HepG2 (cell line): Measurements from ENCODE around the gene AGRP. TPM values are rescaled to one million over a fixed set of nuclear protein-coding genes. Genes with fewer than 3 reads are reported as not detected.

Experiments
- ATRX ChIP-seq: sonication (generic); formaldehyde crosslinking; IDR thresholded peaks from 2 replicates; pipeline ENCODE4 v1.4.0; 2020; ENCODE audit warnings: missing genetic modification reagents, borderline replicate concordance
- CEBPB ChIP-seq: IDR thresholded peaks from 2 replicates; pipeline ENCODE4 v1.6.1; 2011; ENCODE audit warnings: low read depth, low read length, improper control_type of control experiment, borderline replicate concordance
- EP300 ChIP-seq, 3 experiments: sonication (generic) in 1 of 3; formaldehyde crosslinking in 1 of 3; IDR thresholded peaks; 2 replicates each; pipeline versions ENCODE4 v1.5.1 to v1.6.1; 2011 to 2020; ENCODE audit warnings: low read depth in 2 of 3, low read length in 2 of 3, borderline replicate concordance in 1 of 3, improper control_type of control experiment in 1 of 3, mild to moderate bottlenecking in 1 of 3, missing genetic modification reagents in 1 of 3, moderate library complexity in 1 of 3
- FOXM1 ChIP-seq: sonication (generic); formaldehyde crosslinking; IDR thresholded peaks from 2 replicates; pipeline ENCODE4 v1.5.0; 2020; ENCODE audit warnings: missing genetic modification reagents
- HDAC6 ChIP-seq: fragments of 200-600 bp; sonication (generic); IDR thresholded peaks from 2 replicates; pipeline ENCODE4 v1.7.0; 2017; ENCODE audit warnings: mild to moderate bottlenecking, antibody characterized with exemption, low read length, low read depth
- KLF12 ChIP-seq: sonication (generic); formaldehyde crosslinking; IDR thresholded peaks from 2 replicates; pipeline ENCODE4 v1.4.0; 2020; ENCODE audit warnings: missing genetic modification reagents, borderline replicate concordance
- MED1 ChIP-seq: sonication (generic); formaldehyde crosslinking; IDR thresholded peaks from 2 replicates; pipeline ENCODE4 v1.4.0; 2020; ENCODE audit warnings: missing genetic modification reagents
- MED8 ChIP-seq: sonication (generic); formaldehyde crosslinking; IDR thresholded peaks from 2 replicates; pipeline ENCODE4 v1.8.1; 2023; ENCODE audit warnings: mild to moderate bottlenecking, missing genetic modification reagents; ENCODE audit not compliant: insufficient replicate concordance
- NCOA1 ChIP-seq: sonication (generic); formaldehyde crosslinking; IDR thresholded peaks from 2 replicates; pipeline ENCODE4 v1.9.0; 2021; ENCODE audit warnings: missing genetic modification reagents
- PLRG1 ChIP-seq: fragments of 450-650 bp; conservative IDR thresholded peaks from 2 replicates; pipeline ENCODE4 v1.6.1; 2016
- POLR2A ChIP-seq, 2 experiments: IDR thresholded peaks; 2 replicates each; pipeline ENCODE4 v1.6.1; 2011; ENCODE audit warnings: low read depth in 2 of 2, low read length in 2 of 2, mild to moderate bottlenecking in 1 of 2, moderate library complexity in 1 of 2; ENCODE audit not compliant: insufficient read depth in 1 of 2
- RXRA ChIP-seq: sonication (generic); formaldehyde crosslinking; IDR thresholded peaks from 2 replicates; pipeline ENCODE4 v1.5.1; 2020; ENCODE audit warnings: missing genetic modification reagents
- SP4 ChIP-seq: sonication (generic); formaldehyde crosslinking; IDR thresholded peaks from 2 replicates; pipeline ENCODE4 v1.8.1; 2023; ENCODE audit warnings: mild to moderate bottlenecking, missing genetic modification reagents
- ZNF264 ChIP-seq: sonication (generic); formaldehyde crosslinking; IDR thresholded peaks from 2 replicates; pipeline ENCODE4 v1.4.0; 2020; ENCODE audit warnings: missing genetic modification reagents
- ZNF343 ChIP-seq: sonication (generic); formaldehyde crosslinking; IDR thresholded peaks from 2 replicates; pipeline ENCODE4 v1.4.0; 2020; ENCODE audit warnings: mild to moderate bottlenecking, missing genetic modification reagents
- ZNF709 ChIP-seq: sonication (generic); formaldehyde crosslinking; IDR thresholded peaks from 2 replicates; pipeline ENCODE4 v1.5.0; 2020; ENCODE audit warnings: mild to moderate bottlenecking, missing genetic modification reagents
- ZNF883 ChIP-seq: sonication (generic); formaldehyde crosslinking; IDR thresholded peaks from 2 replicates; pipeline ENCODE4 v1.5.1; 2020; ENCODE audit warnings: mild to moderate bottlenecking, missing genetic modification reagents; ENCODE audit errors: not compliant biosample characterization
- polyA plus RNA-seq, 8 experiments: library from polyadenylated mRNA; depleted of rRNA in 3 of 8; stranded (reverse) in 7 of 8; unstranded in 1 of 8; fragments of >200 nt; fragmentation: Illumina TruSeq in 4 of 8; extraction: Trizol in 4 of 8; gene quantifications; 2 replicates each; pipeline versions ENCODE4 v1.2.1 to v1.2.3, GENCODE V29; 2011 to 2016; ENCODE audit warnings: low read depth in 4 of 8, missing spikeins in 1 of 8, mixed read lengths in 1 of 8; ENCODE audit not compliant: insufficient read depth in 1 of 8
- total RNA-seq, 5 experiments: library from RNA; depleted of rRNA; stranded (reverse); fragments of >200 nt; fragmentation: Illumina TruSeq; extraction: Trizol; gene quantifications; 2 replicates each; pipeline ENCODE4 v1.2.3, GENCODE V29; 2016; ENCODE audit warnings: low read depth in 1 of 5
- TF ChIP-seq, protein P1 (sequence below): sonication (generic); formaldehyde crosslinking; IDR thresholded peaks from 2 replicates; pipeline ENCODE4 v1.8.0; 2022; ENCODE audit warnings: missing genetic modification reagents, mild to moderate bottlenecking, borderline replicate concordance
- TF ChIP-seq, protein P2 (sequence below): sonication (generic); formaldehyde crosslinking; IDR thresholded peaks from 2 replicates; pipeline ENCODE4 v1.5.1; 2020; ENCODE audit warnings: missing genetic modification reagents, mild to moderate bottlenecking, borderline replicate concordance
- TF ChIP-seq, protein P3 (sequence below): sonication (generic); formaldehyde crosslinking; IDR thresholded peaks from 2 replicates; pipeline ENCODE4 v1.5.0; 2020; ENCODE audit warnings: mild to moderate bottlenecking, low read depth, missing genetic modification reagents, borderline replicate concordance
- TF ChIP-seq, protein P4 (sequence below): IDR thresholded peaks from 2 replicates; pipeline ENCODE4 v1.6.1; 2012; ENCODE audit warnings: low read length, improper control_type of control experiment

Gene AGRP
- total and polyA plus RNA-seq, 2 of the 13 experiments (the other 11 are each of a cell fraction or from before 2014, with no cell fraction given) = not detected

GRCh38 chr16:67445913-67446907, 37.1 kb downstream of the AGRP start (continued):
- TF ChIP-seq CEBPB = peak; percentile 53; the same call in 1 of the 2 replicates
- TF ChIP-seq PLRG1 = no peak
- no peak for TF ChIP-seq KLF12
- peak; percentile 74 for TF ChIP-seq MED8 (CRISPR knock-in tag)
- peak; percentile 42 to 55; a peak in 2 of 4 replicates for TF ChIP-seq POLR2A (IDR thresholded peaks at IDR 0.05; ENCODE audit: insufficient read depth in 1 of 2, low read depth in 2 of 2, low read length in 2 of 2)
- no peak for TF ChIP-seq ATRX (CRISPR knock-in tag)
- TF ChIP-seq RXRA = peak; percentile 99
- no peak for TF ChIP-seq ZNF343
- peak; percentile 93 to 95 for TF ChIP-seq EP300 (IDR thresholded peaks at IDR 0.05; ENCODE audit: low read depth in 2 of 2, low read length in 2 of 2)
- TF ChIP-seq EP300 (CRISPR knock-in tag; IDR thresholded peaks at IDR 0.05; ENCODE audit: borderline replicate concordance) = peak; percentile 65; the same call in 1 of the 2 replicates
- TF ChIP-seq, protein P1, sequence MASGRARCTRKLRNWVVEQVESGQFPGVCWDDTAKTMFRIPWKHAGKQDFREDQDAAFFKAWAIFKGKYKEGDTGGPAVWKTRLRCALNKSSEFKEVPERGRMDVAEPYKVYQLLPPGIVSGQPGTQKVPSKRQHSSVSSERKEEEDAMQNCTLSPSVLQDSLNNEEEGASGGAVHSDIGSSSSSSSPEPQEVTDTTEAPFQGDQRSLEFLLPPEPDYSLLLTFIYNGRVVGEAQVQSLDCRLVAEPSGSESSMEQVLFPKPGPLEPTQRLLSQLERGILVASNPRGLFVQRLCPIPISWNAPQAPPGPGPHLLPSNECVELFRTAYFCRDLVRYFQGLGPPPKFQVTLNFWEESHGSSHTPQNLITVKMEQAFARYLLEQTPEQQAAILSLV (CRISPR knock-in tag) = no peak
- TF ChIP-seq NCOA1 (CRISPR knock-in tag) = peak; percentile 99
- 0 out of 2 replicates have a peak, but pooled peaks have one; percentile 34 for TF ChIP-seq SP4
- 0 out of 2 replicates have a peak, but pooled peaks have one; percentile 39 for TF ChIP-seq ZNF264 (CRISPR knock-in tag)
- TF ChIP-seq FOXM1 (CRISPR knock-in tag) = no peak
- TF ChIP-seq, protein P2, sequence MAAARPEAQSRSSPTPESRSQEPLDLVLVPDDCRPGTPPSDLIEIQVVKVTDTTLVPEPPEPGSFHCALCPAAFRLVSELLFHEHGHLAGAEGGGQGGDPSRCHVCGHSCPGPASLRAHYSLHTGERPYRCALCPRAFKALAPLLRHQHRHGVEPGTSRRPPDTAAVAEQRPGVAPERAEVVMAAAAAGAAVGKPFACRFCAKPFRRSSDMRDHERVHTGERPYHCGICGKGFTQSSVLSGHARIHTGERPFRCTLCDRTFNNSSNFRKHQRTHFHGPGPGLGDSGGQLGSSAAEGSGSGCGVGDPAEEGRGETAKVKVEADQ (CRISPR knock-in tag) = no peak
- TF ChIP-seq MED1 = peak; percentile 83
- no peak for TF ChIP-seq HDAC6
- TF ChIP-seq, protein P3, sequence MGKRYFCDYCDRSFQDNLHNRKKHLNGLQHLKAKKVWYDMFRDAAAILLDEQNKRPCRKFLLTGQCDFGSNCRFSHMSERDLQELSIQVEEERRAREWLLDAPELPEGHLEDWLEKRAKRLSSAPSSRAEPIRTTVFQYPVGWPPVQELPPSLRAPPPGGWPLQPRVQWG = no peak
- TF ChIP-seq, protein P4, sequence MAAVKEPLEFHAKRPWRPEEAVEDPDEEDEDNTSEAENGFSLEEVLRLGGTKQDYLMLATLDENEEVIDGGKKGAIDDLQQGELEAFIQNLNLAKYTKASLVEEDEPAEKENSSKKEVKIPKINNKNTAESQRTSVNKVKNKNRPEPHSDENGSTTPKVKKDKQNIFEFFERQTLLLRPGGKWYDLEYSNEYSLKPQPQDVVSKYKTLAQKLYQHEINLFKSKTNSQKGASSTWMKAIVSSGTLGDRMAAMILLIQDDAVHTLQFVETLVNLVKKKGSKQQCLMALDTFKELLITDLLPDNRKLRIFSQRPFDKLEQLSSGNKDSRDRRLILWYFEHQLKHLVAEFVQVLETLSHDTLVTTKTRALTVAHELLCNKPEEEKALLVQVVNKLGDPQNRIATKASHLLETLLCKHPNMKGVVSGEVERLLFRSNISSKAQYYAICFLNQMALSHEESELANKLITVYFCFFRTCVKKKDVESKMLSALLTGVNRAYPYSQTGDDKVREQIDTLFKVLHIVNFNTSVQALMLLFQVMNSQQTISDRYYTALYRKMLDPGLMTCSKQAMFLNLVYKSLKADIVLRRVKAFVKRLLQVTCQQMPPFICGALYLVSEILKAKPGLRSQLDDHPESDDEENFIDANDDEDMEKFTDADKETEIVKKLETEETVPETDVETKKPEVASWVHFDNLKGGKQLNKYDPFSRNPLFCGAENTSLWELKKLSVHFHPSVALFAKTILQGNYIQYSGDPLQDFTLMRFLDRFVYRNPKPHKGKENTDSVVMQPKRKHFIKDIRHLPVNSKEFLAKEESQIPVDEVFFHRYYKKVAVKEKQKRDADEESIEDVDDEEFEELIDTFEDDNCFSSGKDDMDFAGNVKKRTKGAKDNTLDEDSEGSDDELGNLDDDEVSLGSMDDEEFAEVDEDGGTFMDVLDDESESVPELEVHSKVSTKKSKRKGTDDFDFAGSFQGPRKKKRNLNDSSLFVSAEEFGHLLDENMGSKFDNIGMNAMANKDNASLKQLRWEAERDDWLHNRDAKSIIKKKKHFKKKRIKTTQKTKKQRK = no peak
- TF ChIP-seq ZNF883 (CRISPR knock-in tag) = no peak
- TF ChIP-seq ZNF709 (CRISPR knock-in tag) = peak; percentile 45; the same call in 1 of the 2 replicates
